Epithelial cell of prostate (primary cell): Measurements from ENCODE around the gene ANKRD18A.
"Not testable (repeated sequence)": the region's sequence is repeated elsewhere in the genome, so short reads cannot be mapped to it uniquely, and the experiment has no call there.

Experiments used
- DNase-seq: peaks from one replicate; pipeline ENCODE4 v3.0.0-alpha.2; 2011; ENCODE audit warnings: low read depth, low spot score
- H3K27ac ChIP-seq: fragments of 450-650 bp; 2 replicates; pipeline ENCODE4 v1.5.1; 2017; ENCODE audit warnings: mild to moderate bottlenecking

ANKRD18A gene

DNA sequence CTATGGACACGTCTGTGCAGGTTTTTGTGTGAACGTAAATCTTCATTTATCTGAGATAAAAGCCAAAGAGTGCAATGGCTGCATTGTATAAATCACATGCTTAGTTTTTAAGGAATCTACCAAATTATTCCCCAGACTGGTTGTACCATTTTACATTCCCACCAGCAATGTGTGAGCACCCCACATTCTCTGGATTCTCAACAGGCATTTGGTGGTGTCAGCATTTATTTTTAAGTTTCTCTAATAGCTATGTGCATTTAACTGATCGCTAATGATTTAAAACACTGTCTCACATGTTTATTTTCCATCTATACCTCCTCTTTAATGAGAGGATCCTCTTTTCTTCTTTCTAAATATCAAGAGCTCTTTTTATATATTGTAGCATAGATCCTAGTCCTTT lies 13.9 kb upstream of the ANKRD18A start:
- no peak for DNase-seq
- H3K27ac ChIP-seq: no peak overlapping the region

DNA sequence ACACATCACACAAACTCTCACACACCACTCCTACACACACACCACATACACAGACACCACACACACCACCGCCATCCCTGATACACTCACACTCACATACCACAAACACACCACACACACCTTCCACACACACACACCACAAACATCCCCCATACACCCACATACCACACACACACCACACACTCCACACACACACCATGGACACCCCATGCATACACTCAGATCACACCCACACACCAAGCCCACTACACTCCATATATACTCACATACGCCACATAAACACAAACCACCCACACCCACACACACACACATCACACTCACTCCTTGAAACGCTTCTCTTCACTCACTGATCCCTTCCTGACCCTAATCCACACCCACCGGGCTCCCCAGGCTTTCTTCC lies 9.1 kb upstream of the ANKRD18A start:
- no peak for DNase-seq
- H3K27ac ChIP-seq: no peak overlapping the region

DNA sequence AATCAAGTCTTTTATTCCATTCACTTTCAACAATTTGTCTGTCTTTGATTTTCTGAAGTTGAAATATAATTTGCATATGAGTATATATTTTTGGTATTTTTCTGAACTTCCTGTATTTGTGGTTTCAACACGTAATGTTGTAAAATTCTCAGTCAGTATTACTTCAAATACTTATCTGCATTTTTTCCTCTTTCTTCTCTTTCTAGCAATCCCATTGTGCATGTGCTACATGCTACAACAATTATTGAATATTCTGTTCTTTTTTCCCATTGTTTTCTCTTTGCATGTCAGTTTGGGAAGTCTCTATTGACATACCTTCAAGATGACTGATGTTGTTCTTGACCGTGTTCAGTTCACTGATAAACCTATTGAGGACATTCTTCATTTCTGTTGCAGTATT lies 5.6 kb upstream of the ANKRD18A start:
- H3K27ac ChIP-seq: no peak overlapping the region
- no peak for DNase-seq

DNA sequence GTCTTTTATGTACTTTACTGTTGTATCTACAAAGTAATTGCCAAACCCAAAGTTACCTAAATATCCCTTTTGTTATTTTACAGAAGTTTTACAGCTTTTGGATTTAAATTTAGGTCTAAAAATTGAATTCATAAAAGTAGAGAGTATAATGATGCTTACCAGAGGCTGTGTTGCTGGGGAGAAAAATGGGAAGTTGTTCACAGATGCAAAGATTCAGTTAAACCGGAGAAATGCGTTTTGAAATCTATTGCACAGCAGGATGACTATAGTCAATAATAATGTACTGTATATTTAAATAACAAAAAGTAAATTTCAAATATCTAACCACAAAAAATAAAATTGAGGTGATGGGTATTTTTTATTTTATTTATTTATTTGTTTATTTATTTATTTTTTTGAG lies 2.6 kb upstream of the ANKRD18A start:
- DNase-seq: no peak
- no peak overlapping the region for H3K27ac ChIP-seq

DNA sequence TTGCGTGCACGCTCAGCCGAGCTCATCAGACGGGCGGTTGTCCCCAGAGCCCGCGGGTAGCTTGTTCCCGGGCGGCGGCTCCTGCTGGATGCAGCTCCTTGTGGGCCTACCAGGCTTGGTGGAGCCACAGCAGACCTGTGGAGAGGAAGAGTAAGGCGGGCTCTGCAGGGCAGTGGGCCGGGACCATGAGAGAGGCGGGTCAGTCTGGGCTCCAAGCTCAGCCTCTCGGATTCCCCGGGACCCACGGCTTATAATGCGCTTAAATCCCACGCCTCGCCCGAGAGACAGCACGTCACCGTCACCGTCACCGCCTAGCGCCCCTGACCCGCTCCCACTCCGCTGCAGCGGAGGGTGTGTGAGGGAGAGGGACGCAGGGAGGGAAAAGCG lies 1.9 kb upstream of the ANKRD18A start:
- DNase-seq: no peak
- no peak overlapping the region for H3K27ac ChIP-seq

DNA sequence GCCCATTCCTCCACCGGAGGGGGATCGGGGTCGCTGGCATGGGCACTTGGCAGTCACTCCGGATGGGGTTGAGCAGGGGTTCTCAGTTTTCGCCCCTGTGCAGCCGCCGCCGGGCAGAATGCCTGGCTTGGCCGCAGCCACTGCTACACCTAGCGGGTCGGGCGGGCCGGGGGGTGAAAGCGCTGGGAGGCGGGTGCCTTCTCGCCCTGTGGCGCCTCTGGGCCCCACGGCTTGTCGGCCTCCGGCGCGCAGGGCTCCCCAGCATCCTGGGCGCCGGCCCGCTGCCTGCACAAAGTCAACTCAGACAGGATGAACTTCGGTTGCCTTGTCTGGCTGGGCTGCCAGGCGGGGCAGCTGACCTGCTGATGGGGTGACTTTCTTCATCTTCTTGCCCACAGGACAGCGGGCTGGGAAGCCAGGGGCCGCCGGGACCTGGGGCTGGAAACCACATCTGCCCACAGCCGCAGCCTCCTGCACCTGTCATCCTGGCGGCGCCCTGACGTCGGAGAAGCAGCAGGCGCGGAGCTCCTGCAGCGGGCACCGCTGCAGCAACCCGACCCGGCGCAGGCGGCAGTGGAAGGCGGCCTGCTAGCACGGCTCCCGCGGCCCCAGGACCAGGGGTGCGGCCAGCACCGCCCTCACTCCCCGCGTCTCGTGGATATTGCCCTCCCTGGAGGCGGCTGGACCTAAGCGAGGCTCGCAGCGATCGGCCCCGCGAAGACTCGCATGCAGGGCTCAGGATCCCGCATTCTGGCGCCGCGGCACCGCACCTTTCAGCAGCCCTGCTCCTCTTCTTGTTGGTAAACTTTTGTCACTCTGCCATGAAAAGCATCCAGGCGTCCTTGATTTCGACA lies 1.3 kb upstream of the ANKRD18A start:
- H3K27ac ChIP-seq: no peak overlapping the region
- DNase-seq: no peak

DNA sequence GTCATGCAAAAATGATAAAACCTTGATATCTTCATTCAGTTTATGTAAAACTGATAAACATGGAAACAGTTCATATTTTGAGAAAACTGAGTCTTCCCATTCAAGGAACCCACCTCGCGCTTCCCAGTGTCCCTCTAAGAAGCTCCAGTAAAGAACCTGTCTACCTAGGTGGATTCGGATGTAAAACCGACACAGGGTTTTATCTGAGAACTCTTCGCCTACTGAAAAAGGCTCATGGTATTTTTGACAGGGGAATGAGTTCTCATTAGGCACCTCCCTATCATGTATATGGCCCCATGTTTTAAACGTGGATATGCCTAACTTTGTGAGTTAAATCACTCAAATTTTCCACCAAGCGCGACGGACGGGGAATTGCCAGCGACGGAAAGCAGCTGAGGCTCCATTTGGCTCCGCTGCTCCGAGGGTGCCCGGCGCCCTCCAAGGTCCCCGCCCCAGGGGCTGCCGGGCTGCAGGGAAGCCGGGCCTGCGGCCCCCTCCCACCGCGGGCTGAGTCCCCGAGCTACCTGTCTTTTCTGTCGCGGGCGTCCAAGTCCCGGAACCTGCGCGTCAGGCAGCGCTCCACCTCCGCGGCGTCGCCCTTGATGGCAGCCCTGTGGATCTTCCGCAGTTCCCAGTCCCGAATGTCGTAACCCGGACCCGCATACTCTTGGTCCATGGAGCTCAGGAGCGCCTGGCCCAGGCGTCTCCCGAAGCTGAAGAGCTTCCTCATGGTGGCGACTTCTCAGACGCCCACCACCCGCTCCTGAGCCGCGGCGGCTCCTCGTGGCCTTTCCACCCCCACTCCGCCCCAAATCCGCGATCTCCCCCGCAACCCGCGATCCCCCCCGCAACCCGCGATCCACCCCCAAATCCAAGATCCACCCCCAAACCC lies 594 bp downstream of the ANKRD18A start:
- no peak for DNase-seq
- peak overlapping the region; percentile 56 for H3K27ac ChIP-seq

DNA sequence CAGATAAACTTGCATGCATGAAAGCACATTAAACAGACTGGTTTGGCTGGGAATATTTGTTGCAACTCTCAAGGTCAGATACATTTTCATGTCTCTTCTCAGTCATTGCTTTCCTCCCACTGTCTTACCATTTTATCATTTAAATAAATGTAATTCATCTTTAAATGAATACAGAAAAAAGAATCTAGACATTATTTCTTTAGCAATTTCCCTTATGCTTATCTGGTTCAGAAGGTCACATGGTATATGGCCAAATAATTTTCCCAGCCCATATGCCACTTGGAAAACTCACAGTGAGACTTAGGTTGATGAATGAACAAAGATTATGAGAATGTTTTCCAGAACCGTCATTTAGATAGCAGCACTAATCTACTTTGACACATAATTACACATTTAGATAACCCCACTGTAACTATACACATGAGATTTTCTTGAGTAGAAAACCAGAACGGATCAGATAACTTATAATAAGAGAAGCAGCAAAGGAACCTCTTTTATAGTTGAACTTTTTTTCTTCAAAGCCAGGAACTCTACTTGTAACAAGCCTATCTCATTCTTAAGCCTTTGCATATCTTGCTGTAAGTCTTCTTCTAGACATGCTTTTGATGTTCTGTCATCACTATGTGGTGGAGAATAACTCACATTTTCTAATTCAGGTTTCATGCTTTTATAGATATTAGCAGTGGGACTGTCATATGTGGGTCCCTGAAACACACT lies 22.2 kb downstream of the ANKRD18A start:
- not testable (repeated sequence) for H3K27ac ChIP-seq, DNase-seq

DNA sequence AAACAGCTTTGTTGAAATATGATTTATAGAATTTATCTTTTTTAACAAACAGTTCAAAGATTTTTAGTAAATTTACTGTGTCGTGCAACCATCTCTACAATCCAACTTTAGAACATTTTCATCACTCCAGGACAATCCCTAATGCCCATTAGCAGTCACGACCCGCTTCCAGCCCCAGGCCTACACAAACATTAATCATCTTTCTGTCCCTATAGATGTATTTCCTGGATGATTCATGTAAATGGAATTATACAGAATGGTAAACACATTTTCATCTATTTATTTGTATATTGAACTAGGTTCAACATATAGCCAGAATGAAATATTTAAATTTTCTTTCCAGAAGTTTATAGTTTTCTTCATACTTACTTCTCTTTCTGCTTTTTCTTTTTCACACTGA lies 25.3 kb downstream of the ANKRD18A start:
- DNase-seq, H3K27ac ChIP-seq: not testable (repeated sequence)

DNA sequence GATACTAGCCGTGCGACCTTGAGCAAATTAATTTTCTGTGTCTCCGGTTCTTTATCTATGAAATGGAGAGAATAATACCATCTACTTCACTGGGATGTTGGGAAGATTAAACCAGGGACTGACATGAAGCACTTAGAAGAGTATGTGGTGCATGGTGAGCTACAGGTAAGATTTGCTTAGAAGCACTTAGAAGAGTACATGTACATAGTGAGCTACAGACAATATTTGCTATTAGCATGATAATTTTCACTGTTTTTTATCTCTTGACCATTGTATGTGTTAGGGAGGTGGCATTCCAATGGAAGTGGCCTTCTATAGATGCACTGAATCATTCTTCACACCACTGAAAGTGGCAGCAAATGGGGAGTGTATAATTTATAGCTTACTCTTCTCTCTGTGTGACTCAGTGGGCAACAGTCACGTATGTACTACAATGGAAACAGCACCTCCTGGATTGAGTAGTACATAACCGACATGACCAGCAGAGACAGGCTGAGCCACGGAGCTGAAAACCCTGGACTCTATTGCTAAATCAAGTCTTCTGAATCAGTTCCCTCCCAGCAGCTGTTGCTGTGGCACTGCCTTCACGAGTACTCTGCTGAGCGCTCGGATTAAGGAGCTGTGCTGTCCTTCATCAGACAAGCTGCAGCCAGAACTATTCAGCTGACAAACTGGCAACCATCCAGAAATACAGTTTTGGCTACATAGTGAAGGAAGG lies 28.9 kb downstream of the ANKRD18A start:
- peak; percentile 51 for DNase-seq
- H3K27ac ChIP-seq: not testable (repeated sequence)

DNA sequence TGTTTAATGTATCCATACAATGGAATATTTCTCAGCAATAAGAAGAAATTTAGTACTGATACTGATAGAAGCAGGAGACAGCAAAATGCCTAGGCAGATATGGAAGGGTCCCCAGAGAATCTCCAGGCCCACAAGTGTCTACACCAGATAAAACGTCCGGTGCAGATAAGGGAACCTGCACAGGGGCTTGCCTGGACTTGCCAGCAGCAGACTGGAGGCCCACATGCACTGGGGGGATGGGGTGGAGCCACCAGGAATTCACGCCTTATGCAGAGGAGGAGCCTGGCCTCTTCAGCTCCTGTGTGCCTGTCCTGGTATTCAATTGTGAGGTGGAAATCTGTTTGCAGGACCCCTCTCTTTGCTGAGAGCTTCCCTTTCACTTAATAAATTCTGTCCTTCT lies 36.6 kb downstream of the ANKRD18A start:
- H3K27ac ChIP-seq, DNase-seq: not testable (repeated sequence)

DNA sequence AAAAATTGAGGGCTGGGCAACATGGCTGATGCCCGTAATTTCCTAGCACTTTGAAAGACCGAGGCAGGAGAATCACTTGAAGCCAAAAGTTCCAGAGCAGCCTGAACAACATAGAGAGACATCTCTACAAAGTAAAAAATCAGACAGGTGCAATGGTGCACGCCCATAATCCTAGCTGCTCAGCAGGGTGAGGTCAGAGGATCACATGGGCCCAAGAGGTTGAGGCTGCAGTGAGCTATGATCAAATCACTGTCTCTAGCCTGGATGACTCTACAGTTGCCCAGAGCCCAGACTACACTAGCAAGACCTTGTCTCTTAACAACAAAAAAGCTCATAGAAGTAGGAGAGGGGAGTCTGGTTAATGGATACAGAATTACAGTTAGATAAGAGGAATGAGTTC lies 40.3 kb downstream of the ANKRD18A start:
- not testable (repeated sequence) for DNase-seq, H3K27ac ChIP-seq

DNA sequence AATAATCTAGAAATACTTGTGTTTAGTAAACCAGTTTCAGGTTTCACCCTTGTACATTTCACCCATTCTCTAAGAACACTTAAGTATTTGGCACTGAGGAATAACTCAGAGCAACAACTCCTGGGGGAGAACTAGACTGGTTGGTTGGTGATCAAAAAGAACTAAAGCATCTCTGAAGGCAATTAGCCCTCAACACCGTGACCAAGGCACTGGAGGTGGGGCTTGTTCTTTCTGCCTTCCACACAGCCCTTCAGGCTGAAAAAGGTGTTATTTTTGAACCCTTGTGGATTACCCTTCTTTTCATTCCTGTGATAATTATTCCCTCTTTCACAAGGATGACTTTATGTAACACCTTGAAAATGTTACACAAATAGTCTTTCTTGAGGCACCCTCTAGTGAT lies 44.2 kb downstream of the ANKRD18A start:
- DNase-seq, H3K27ac ChIP-seq: not testable (repeated sequence)

DNA sequence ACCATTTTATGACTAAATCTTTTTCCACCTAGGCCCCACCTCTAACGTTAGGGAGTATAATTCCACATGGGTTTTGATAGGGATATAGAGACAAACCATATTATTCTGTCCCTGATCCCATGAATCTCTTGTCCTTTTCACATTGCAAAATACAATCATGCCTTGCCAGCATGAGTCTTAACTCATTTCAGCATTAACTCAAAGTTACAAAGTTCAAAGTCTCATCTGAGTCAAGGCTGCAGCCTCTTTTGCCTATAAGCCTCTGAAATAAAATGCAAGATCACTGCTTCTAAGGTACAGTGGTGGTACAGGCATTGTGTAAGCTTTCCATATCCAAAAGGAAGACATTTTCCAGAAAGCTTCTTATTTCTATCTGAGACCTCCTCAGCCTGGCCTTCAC lies 54.3 kb downstream of the ANKRD18A start:
- not testable (repeated sequence) for H3K27ac ChIP-seq, DNase-seq

DNA sequence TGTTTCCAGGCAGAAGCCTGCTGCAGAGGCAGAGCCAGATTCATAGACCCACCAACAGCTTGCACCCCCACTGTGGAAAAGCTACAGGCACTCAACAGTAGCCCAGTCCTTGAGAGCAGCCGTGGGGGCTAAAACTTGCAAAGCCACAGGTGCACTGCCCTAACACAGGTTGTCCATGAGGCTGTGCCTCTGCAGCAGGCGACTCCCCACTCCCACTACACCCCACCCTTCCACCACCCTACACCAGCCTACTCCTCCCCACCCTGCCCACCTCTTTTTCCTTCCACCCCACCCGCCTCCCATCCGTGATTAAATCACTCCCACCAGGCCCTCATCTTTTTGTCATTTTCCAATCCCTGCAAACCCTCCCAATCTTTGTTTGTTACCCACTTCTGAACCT lies 55.2 kb downstream of the ANKRD18A start:
- DNase-seq, H3K27ac ChIP-seq: not testable (repeated sequence)

DNA sequence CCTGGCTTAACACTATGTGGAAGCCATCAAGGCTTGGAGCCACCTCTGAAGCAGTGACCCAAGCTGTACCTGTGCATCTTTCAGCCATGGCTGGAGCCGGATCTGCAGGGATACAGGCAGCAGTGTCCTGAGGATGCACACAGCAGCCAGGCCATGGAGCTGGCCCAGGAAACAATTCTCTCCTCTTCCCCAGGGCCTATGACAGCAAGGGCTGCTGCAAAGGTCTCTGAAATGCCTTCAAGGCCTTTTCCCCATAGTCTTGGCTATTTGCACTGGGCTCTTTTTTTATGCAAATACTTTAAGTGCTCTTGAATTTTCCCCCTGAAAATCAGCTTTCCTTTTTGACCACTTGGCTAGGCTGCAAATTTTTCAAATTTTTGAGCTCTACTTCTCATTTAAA lies 56.5 kb downstream of the ANKRD18A start:
- not testable (repeated sequence) for H3K27ac ChIP-seq, DNase-seq

DNA sequence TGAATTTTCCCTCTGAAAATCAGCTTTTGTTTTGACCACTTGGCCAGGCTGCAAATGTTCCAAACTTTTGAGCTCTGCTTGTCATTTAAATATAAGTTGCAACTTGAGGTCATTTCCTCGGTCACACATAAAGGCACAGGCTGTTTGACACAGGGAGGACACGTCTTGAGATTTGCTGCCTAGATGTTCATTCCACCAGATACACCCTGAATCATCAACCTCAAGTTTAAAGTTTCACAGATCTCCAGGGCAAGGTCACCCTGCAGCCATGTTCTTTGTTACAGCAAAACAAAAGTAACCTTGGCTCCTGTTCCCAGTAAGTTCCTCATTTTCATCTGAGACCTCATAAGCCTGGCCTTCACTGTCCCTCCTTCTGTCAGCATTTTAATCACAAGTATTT lies 59.3 kb downstream of the ANKRD18A start:
- DNase-seq, H3K27ac ChIP-seq: not testable (repeated sequence)

DNA sequence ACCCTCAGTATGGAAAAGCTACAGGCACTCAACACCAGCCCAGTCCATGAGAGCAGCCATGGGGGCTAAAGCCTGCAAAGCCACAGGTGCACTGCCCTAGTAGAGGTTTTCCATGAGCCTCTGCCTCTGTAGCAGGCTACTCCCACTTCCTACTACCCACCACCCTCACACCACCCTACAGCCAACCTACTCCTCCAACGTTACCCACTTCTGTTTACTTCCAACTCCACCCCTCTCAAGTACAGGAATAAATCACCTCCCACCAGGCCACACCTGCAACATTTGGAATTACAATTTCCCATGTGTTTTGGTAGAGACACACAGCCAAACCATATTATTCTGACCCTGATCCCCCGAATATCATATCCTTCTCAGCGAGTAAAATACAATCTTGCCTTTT lies 61.2 kb downstream of the ANKRD18A start:
- not testable (repeated sequence) for DNase-seq, H3K27ac ChIP-seq

DNA sequence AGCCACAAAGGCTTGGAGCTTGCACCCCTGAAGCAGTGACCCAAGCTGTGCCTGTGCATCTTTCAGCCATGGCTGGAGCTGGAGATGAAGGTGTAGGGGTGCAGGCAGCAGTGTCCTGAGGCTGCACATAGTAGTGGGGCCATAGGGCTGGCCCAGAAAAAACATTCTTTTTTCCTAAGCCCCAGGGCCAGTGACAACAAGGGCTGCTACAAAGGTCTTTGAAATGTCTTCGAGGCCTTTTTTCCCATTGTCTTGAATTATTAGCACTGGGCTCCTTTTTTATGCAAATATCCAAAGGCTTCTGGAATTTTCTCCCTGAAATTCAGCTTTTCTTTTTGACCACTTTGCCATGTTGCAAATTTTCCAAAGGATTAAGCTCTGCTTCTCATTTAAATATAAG lies 62.6 kb downstream of the ANKRD18A start:
- DNase-seq, H3K27ac ChIP-seq: not testable (repeated sequence)

DNA sequence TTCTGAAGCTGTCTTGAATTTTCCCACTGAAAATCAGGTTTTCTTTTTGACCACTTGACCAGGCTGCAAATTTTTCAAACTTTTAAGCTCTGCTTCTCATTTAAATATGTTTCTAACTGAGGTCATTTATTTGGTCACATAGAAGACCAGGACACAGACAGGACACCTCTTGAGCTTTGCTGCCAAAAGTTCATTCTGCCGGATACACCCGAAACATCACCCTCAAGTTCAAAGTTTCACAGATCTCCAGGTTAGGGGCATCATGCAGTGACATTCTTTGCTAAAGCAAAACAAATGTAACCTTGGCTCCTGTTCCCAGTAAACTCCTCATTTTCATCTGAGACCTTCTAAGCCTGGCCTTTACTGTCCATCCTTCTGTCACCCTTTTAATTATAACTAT lies 65.4 kb downstream of the ANKRD18A start:
- not testable (repeated sequence) for H3K27ac ChIP-seq, DNase-seq
